ENCODE results near the gene PLEKHG2.

The PLEKHG2 gene

DNA sequence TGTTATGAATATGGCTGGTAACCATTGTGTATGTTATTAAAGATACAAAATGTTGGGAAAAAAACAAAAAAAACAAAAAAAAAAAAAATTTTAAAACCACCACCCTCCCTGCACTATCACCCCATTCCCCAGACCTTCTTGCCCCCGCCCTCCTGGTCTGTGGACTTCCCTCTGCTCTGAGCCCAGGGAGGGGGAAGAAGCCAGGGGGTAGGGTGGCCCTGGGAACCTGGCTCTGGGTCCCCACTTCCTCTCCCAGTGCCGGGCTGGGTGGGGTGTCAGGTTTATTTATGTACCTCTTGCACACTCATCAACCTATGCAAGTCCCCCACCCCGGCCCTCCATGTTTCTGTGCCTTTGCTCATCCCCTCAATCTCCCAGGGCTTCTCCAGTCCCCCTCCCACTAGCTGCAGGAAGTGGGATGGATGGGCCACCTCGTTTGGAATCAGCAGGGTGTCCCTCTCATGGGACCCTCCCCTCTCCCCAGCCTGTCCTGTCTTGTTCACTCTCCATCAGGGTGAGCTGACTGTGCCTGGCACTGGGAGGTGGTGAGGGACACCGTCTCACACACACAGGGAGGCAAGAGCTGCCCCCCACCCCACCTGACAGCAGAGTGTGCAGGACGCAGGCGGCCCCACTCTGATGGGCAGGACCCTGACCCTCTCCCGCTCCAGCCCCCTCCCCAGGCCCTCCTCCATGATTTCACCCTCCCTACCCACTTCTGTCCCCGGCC, 27.5 kb upstream of the PLEKHG2 start:
- no peak for DNase-seq (ENCODE audit: low read depth, low spot score)

GRCh38 chr19:39385629-39386411, 26.6 kb upstream of the PLEKHG2 start:
- no peak for DNase-seq (ENCODE audit: low read depth, low spot score)

DNA sequence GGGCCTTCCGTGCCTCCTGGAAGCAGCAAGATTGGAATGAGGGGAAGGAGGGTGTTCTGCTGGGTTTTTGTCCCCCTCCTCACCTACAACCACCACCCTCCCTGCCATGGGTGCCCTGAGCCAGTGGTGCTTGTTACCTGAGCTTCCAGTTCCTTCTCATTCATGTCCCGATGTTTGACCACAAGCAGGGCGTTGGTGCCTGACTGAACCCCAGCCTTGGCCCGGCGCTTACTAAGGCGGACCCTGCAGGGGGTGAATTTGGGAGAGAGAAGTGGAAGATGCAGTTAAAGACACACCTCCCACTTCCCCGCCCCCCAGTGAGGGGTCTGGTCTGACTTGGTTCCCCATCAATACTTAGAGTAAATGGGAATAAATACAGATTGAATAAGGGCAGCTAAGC, 25.9 kb upstream of the PLEKHG2 start:
- no peak for DNase-seq (ENCODE audit: low read depth, low spot score)

DNA sequence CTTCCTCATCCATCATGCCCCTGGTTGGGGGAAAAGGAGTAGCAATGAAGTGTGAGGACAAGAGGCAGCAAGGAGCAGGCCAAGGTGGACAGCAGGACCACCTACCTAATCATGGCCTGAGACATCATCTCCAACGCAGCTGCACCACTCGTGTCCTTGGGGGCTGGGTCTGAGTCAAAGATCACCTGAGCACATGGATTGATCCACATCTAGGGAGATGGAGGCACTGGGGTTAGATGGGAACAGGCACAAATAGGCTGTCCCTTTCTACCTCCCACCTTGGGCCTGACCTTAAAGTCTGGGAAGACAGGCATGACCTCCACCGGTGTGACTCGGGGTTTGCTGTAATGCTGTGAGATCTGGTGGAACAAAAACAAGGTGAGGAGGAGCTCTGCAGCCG, 23.8 kb upstream of the PLEKHG2 start:
- no peak for DNase-seq (ENCODE audit: low read depth, low spot score)

GRCh38 chr19:39389631-39390414, 22.6 kb upstream of the PLEKHG2 start:
- DNase-seq (ENCODE audit: low read depth, low spot score): no peak

- DNase-seq (ENCODE audit: low read depth, low spot score): no peak
Observed at GRCh38 chr19:39390451-39390750, 22.1 kb upstream of the PLEKHG2 start.

DNA sequence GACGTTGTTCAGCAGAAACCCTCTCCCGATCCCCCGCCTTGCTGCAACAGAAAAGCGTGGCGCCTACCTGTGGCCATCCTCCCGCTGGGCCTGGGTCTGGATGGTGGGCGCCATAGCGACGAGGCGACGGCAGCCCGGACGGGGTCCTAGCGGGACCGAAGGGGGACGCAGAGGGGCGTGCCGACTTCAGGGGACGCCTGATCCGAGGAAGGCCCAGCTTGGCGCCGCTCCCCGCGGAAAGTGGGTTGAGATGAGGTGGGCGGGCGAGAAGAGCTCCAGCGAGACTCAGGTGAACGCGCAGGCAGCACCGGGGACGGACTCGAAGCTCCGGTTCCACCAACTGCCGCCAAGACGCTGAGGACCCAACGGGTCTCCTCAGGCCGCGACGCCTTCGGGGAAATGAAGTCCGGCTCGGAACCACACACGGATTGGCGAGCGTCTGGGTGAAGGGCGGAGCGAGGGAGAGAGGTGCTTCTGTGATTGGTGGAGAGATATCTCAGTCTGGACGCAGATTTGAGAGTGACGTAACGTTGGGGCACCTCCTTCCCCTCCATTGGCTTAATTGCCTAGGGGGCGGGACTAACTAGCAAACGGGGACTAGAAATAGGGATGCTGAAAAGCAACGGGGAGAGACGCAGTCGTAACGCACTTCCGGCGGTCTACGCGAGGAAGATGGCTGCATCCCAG, 21.6 kb upstream of the PLEKHG2 start, which contains the start of the genes MED29 and PAF1:
MED29 (plus strand) TSS at position 628 of the 687 bp plus-strand sequence; CDS start at position 673, 45 bp downstream.
PAF1 (minus strand) TSS at position 356 of the 687 bp plus-strand sequence; CDS start at position 114, 242 bp downstream.
- DNase-seq (ENCODE audit: low read depth, low spot score): peak; percentile 99

DNA sequence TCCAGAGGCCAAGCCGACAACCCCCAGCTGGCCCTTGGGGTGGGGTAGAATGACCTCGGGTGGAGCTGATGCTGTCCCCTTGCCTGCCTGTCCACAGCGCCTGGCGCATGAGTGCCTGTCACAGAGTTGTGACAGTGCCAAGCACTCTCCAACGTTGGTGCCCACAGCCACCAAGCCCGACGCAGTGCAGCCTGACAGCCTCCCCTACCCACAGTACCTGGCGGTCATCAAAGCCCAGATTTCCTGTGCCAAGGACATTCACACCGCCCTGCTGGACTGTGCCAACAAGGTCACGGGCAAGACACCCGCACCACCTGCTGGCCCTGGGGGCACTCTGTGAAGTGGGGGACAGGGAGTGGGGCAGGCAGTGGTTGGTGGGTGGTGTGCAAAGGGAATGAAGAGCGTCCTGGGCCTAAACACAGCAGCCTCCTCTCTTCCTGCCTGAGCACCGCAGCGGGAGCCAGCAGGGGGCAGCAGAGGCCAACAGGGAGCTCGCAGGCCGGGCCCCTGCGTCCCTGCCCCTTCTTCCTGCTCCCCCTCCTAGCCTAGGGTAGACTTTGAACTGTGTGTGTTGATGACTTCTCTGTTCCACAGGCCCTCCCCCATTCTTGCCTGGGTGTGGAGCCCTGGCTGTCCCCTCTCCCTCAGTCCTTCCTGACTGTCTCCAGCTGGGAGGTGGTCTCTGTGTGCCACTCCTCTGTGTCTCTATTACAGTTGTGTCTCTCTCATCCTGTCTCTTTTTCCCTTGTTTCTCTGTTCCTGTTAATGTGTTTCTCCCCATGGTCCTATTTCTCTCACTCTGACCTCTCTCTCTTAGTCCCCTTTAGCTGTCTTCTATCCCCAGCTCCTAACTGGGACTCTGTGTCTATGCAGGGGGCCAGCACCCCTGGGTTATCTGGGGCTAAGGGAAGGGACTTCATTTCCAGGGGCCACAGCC, 14.8 kb upstream of the PLEKHG2 start:
- no peak for DNase-seq (ENCODE audit: low read depth, low spot score)

DNA sequence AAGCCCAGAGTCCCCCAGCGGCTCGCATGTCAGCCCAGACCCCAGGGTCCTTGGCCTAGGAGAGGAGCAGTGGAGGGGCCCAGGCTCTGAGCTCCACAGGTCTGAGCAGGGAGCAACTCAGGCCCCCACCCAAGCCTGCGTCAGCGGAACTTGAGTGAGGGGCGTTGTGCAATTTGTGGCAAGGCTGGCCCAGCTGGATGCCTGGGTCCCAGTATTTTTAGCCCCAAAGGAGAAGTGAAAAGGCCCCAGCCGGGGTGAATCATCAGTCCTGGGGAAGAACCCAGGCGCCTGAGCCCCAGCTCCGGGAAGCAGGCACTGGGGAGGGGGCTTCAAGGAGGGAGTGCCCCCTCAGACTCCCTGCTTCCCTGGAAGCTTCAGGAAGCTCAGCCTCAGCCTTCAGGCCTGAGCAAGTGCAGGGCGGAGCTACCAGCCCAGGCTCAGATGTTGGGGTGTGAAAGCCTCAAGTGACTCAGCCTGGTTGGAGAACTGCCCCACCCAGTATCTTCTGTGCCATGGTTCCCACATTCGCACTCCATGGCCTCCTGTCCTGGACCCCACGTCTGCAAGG, 14.1 kb upstream of the PLEKHG2 start:
- DNase-seq (ENCODE audit: low read depth, low spot score): no peak

DNA sequence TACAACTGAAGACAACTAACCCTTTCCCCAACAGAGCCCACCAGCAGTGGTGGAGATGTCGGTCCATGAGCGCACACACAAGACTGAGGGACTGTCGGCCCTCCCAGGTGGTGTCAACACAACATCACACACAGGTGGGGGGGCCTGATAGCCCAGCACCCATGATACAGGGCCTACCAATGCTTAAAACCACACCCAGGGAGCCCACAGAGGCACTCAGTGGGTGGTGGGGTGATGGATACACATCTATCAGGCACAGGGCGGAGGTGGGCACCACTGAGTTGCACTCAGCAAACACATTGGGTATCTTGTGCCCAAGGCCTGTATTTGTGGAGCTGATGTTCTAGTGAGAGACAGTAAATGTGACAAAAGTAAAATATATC, 12.8 kb upstream of the PLEKHG2 start:
- DNase-seq (ENCODE audit: low read depth, low spot score): no peak

DNA sequence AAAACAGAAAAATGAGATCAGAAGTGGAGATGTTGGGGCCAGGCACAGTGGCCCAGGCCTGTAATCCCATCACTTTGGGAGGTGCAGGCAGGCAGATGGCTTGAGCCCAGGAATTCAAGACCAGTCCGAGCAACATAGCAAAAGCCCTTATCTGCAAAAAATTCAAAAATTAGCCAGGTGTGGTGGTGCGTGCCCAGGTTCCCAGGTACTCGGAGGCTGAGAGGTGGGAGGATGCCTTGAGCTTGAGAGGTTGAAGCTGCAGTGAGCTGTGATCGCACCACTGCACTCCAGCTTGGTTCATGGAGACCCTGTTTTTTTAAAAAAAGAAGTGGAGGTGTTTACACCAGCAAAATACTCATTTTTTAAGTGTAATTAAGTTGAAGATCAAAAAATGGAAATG, 12.4 kb upstream of the PLEKHG2 start:
- DNase-seq (ENCODE audit: low read depth, low spot score): no peak

DNA sequence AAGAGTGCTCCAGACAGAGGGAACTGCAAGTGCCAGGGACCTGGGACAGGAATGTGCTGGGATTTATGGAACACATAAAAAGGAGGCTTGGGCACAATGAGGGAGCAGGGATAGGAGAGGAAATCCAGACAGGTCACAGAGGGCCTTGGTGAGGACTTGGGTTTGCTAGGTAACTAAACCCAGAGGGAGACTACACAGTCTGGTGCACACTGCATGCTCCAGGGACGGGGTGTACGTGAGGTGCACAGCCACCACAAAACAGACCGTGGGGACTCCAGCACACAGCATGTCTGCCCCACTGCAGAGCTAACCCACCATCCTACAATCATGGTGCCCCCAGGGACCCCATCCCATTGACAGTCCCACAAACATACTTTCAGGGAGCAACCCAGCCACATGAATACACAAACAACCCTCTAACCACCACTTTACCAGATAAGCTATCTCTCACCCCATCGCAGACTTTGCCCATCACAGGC, 11.4 kb upstream of the PLEKHG2 start:
- DNase-seq (ENCODE audit: low read depth, low spot score): no peak

- DNase-seq (ENCODE audit: low read depth, low spot score): no peak
Observed at GRCh38 chr19:39401549-39402345, 10.7 kb upstream of the PLEKHG2 start.

GRCh38 chr19:39402346-39403300, 9.8 kb upstream of the PLEKHG2 start:
- DNase-seq (ENCODE audit: low read depth, low spot score): no peak

- no peak for DNase-seq (ENCODE audit: low read depth, low spot score)
Observed at GRCh38 chr19:39403331-39404312, 8.8 kb upstream of the PLEKHG2 start.

GRCh38 chr19:39405261-39405957, 7.1 kb upstream of the PLEKHG2 start:
- DNase-seq (ENCODE audit: low read depth, low spot score): no peak

All from iPS DF 19.7 (cell line).